DMS 273 treated with DMSO at 0.1 percent for 48 hours (cell line): ENCODE measurements around the gene TMCO5A.
"Not testable (repeated sequence)": the region's sequence is repeated elsewhere in the genome, so short reads cannot be mapped to it uniquely, and the experiment has no call there.

Experiments used
- DNase-seq: peaks from one replicate; lab custom pipeline; 2025; lab: John Stamatoyannopoulos, UW

Gene TMCO5A

GRCh38 chr15:37934340-37934739, at the start of gene TMCO5A:
TMCO5A (plus strand) TSS chr15:37934640; CDS start chr15:37936324, 1,684 bp downstream.
- no peak for DNase-seq

- DNase-seq = no peak
Observed at GRCh38 chr15:37885651-37886050, 48.8 kb upstream of the TMCO5A start.

GRCh38 chr15:37888356-37888755, 46.1 kb upstream of the TMCO5A start:
- no peak for DNase-seq

- DNase-seq = no peak
Observed at GRCh38 chr15:37891766-37892368, 42.6 kb upstream of the TMCO5A start.

GRCh38 chr15:37893309-37893708, 41.1 kb upstream of the TMCO5A start:
- no peak for DNase-seq

- no peak for DNase-seq
Observed at GRCh38 chr15:37898362-37898761, 36.1 kb upstream of the TMCO5A start.

GRCh38 chr15:37900326-37901221, 33.9 kb upstream of the TMCO5A start:
- no peak for DNase-seq

GRCh38 chr15:37902126-37902525, 32.3 kb upstream of the TMCO5A start:
- DNase-seq = no peak

- no peak for DNase-seq
Observed at GRCh38 chr15:37903919-37904625, 30.4 kb upstream of the TMCO5A start.

GRCh38 chr15:37907136-37907535, 27.3 kb upstream of the TMCO5A start:
- DNase-seq = no peak

- no peak for DNase-seq
Observed at GRCh38 chr15:37921527-37922385, 12.7 kb upstream of the TMCO5A start.

- no peak for DNase-seq
Observed at GRCh38 chr15:37926136-37926535, 8.3 kb upstream of the TMCO5A start.

- DNase-seq = no peak
Observed at GRCh38 chr15:37929238-37929637, 5.2 kb upstream of the TMCO5A start.

GRCh38 chr15:37931321-37931720, 3.1 kb upstream of the TMCO5A start:
- DNase-seq = no peak

GRCh38 chr15:37931868-37932267, 2.6 kb upstream of the TMCO5A start:
- no peak for DNase-seq

GRCh38 chr15:37932549-37932948, 1.9 kb upstream of the TMCO5A start:
- DNase-seq = no peak

- no peak for DNase-seq
Observed at GRCh38 chr15:37933666-37934065, 774 bp upstream of the TMCO5A start.

GRCh38 chr15:37940876-37941275, 6.4 kb downstream of the TMCO5A start:
- no peak for DNase-seq

GRCh38 chr15:37941779-37942178, 7.3 kb downstream of the TMCO5A start:
- DNase-seq = no peak

GRCh38 chr15:37951999-37952398, 17.6 kb downstream of the TMCO5A start:
- no peak for DNase-seq

- not testable (repeated sequence) for DNase-seq
Observed at GRCh38 chr15:37960742-37961141, 26.3 kb downstream of the TMCO5A start.

- DNase-seq = no peak
Observed at GRCh38 chr15:37967788-37968187, 33.3 kb downstream of the TMCO5A start.
